22Rv1 (cell line): ENCODE measurements around the gene FARP1.

Source experiments
- ZFX ChIP-seq: fragments of 450-650 bp; IDR thresholded peaks from 2 replicates; pipeline ENCODE4 v1.6.1; 2017; ENCODE audit warnings: antibody characterized with exemption, borderline replicate concordance
- TF ChIP-seq, protein P1 (sequence below): fragments of 450-650 bp; IDR thresholded peaks from 2 replicates; pipeline ENCODE4 v1.5.1; 2017; ENCODE audit warnings: mild to moderate bottlenecking

DNA sequence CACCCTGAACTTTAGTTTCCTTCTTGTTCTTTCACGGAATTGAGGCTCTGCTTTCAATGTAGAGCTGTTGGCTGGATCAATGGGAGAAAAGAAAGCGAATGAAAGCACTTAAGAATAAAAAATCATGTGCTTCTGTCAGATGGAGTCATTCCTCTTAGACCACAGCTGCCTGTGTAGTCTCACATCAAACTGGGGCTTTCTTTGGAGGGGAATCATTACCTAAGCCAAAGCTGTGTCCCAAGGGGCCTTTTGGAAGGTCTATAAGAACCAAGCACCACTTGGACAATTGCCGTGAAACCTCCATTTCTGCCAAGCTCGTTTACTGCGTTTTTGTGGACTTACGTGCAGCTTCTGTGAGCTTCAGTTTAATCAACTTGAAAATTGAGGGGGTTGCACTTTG is 78.3 kb downstream of the FARP1 start:
- TF ChIP-seq, protein P1, sequence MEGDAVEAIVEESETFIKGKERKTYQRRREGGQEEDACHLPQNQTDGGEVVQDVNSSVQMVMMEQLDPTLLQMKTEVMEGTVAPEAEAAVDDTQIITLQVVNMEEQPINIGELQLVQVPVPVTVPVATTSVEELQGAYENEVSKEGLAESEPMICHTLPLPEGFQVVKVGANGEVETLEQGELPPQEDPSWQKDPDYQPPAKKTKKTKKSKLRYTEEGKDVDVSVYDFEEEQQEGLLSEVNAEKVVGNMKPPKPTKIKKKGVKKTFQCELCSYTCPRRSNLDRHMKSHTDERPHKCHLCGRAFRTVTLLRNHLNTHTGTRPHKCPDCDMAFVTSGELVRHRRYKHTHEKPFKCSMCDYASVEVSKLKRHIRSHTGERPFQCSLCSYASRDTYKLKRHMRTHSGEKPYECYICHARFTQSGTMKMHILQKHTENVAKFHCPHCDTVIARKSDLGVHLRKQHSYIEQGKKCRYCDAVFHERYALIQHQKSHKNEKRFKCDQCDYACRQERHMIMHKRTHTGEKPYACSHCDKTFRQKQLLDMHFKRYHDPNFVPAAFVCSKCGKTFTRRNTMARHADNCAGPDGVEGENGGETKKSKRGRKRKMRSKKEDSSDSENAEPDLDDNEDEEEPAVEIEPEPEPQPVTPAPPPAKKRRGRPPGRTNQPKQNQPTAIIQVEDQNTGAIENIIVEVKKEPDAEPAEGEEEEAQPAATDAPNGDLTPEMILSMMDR: no peak
- TF ChIP-seq ZFX: no peak
